B cell (primary cell): ENCODE data around the gene TNFRSF1A. TPM values are rescaled to one million over a fixed set of nuclear protein-coding genes. Genes with fewer than 3 reads are reported as not detected.

ENCODE experiments used
- ATAC-seq: fragments of 200-7000 bp; cut with Tn5 transposase; one replicate; pipeline ENCODE4 v1.10.0; 2021; ENCODE audit warnings: low read depth, mild to moderate bottlenecking, moderate number of reproducible peaks, moderate library complexity
- CTCF ChIA-PET: fragments of 350-600 bp; sonication (Branson Sonifier 250); formaldehyde crosslinking; loops from one replicate; lab custom pipeline; 2021; ENCODE audit warnings: antibody characterized with exemption, inconsistent platforms; lab: Charles Lee
- POLR2A ChIA-PET: fragments of 350-600 bp; sonication (Branson Sonifier 250); formaldehyde crosslinking; loops from one replicate; lab custom pipeline; 2021; ENCODE audit warnings: antibody characterized with exemption; lab: Charles Lee
- DNase-seq: peaks from one replicate; pipeline ENCODE4 v3.0.0; 2013
- H2AFZ ChIP-seq: 2 replicates; pipeline ENCODE4 v1.6.1; 2012; ENCODE audit warnings: mild to moderate bottlenecking, low read depth, low read length; ENCODE audit not compliant: insufficient read depth, poor library complexity, severe bottlenecking
- H3K27ac ChIP-seq, 2 donors: 1 replicate in 1 of 2; 2 replicates in 1 of 2; pipeline ENCODE4 v1.5.1; 2012 to 2013; ENCODE audit warnings: low read length in 2 of 2, mild to moderate bottlenecking in 2 of 2, moderate library complexity in 1 of 2
- H3K27me3 ChIP-seq, 4 experiments: fragments of 200-600 bp in 1 of 4; sonication (generic) in 1 of 4; replicated peaks in 1 of 4; 1 replicate in 2 of 4; 2 replicates in 2 of 4; pipeline versions ENCODE4 v1.6.1 to v1.7.0; 2013 to 2016; ENCODE audit warnings: low read length in 3 of 4, mild to moderate bottlenecking in 2 of 4, mixed read lengths in 1 of 4, moderate library complexity in 1 of 4; ENCODE audit not compliant: insufficient read depth in 4 of 4, control insufficient read depth in 3 of 4; ENCODE audit errors: control extremely low read depth in 1 of 4
- H3K36me3 ChIP-seq, 2 experiments: replicated peaks in 1 of 2; 1 replicate in 1 of 2; 2 replicates in 1 of 2; pipeline versions ENCODE4 v1.6.1 to v1.7.1; 2013; ENCODE audit warnings: low read length in 1 of 2; ENCODE audit not compliant: insufficient read depth in 2 of 2, control insufficient read depth in 1 of 2; ENCODE audit errors: control extremely low read depth in 1 of 2, extremely low read depth in 1 of 2
- H3K4me1 ChIP-seq, 2 donors: fragments of 200-600 bp in 1 of 2; sonication (generic) in 1 of 2; 1 replicate in 1 of 2; 2 replicates in 1 of 2; pipeline versions ENCODE4 v1.5.1 to v1.6.1; 2013 to 2017; ENCODE audit warnings: low read length in 2 of 2; ENCODE audit not compliant: control insufficient read depth in 2 of 2, insufficient read depth in 2 of 2
- H3K4me2 ChIP-seq: replicated peaks from 2 replicates; pipeline ENCODE3; 2012; ENCODE audit warnings: mild to moderate bottlenecking, low read depth, low read length; ENCODE audit not compliant: poor library complexity, severe bottlenecking
- H3K4me3 ChIP-seq, 5 experiments: fragments of 200-600 bp in 1 of 5; sonication (generic) in 1 of 5; 1 replicate in 3 of 5; 2 replicates in 2 of 5; pipeline versions ENCODE4 v1.5.1 to v1.7.0; 2011 to 2016; ENCODE audit warnings: low read length in 4 of 5, mild to moderate bottlenecking in 4 of 5, low read depth in 2 of 5, control low read depth in 1 of 5, moderate library complexity in 1 of 5; ENCODE audit not compliant: insufficient read depth in 1 of 5; ENCODE audit errors: control extremely low read depth in 1 of 5, extremely low read depth in 1 of 5
- H3K79me2 ChIP-seq: fragments of 200-600 bp; sonication (generic); one replicate; pipeline ENCODE4 v1.6.0; 2016; ENCODE audit warnings: low read length; ENCODE audit not compliant: control insufficient read depth, insufficient read depth
- H3K9ac ChIP-seq: fragments of 200-600 bp; sonication (generic); 2 replicates; pipeline ENCODE4 v1.6.1; 2017; ENCODE audit warnings: mild to moderate bottlenecking, low read length, moderate library complexity
- H3K9me3 ChIP-seq, 3 donors: one replicate each; pipeline versions ENCODE4 v1.6.1 to v1.7.1; 2013; ENCODE audit warnings: low read length in 2 of 3; ENCODE audit not compliant: control insufficient read depth in 2 of 3, insufficient read depth in 1 of 3; ENCODE audit errors: control extremely low read depth in 1 of 3
- H4K20me1 ChIP-seq: 2 replicates; pipeline ENCODE4 v1.6.0; 2012; ENCODE audit warnings: mild to moderate bottlenecking, low read length; ENCODE audit not compliant: insufficient read depth, control insufficient read depth, poor library complexity, severe bottlenecking
- H3K27ac Mint-ChIP-seq: one replicate; pipeline ENCODE4 v1.8.0; 2021; ENCODE audit warnings: mixed read lengths
- H3K27me3 Mint-ChIP-seq: one replicate; pipeline ENCODE4 v1.8.0; 2021; ENCODE audit warnings: mixed read lengths
- H3K4me1 Mint-ChIP-seq: one replicate; pipeline ENCODE4 v1.8.0; 2021; ENCODE audit warnings: mixed read lengths
- H3K4me3 Mint-ChIP-seq: one replicate; pipeline ENCODE4 v1.8.0; 2021; ENCODE audit warnings: mixed read lengths
- H3K9me3 Mint-ChIP-seq: one replicate; pipeline ENCODE4 v1.8.0; 2022; ENCODE audit warnings: mixed read lengths; ENCODE audit not compliant: insufficient read depth
- EZH2 ChIP-seq: IDR thresholded peaks from 2 replicates; pipeline ENCODE4 v1.6.1; 2012; ENCODE audit warnings: borderline replicate concordance, low read depth, mild to moderate bottlenecking, moderate library complexity, low read length; ENCODE audit not compliant: insufficient read depth, poor library complexity, severe bottlenecking
- WGBS: methylation state at CpG from one replicate; pipeline ENCODE4 v1.1.5; 2013; ENCODE audit warnings: missing lambda C conversion rate; ENCODE audit not compliant: insufficient coverage; 5-methylcytosine and 5-hydroxymethylcytosine counted together
- intact Hi-C: fragments of 100-400 bp; cut with micrococcal nuclease; formaldehyde crosslinking; loops from one replicate; pipeline ENCODE4 v1.10.0; 2022
- polyA plus RNA-seq: library from polyadenylated mRNA; depleted of rRNA; stranded (reverse); fragments of >200 nt; gene quantifications from 2 replicates; pipeline ENCODE4 v1.2.3, GENCODE V29; 2012
- total RNA-seq, 2 donors: library from RNA; stranded (reverse); fragments of 120-200 nt in 1 of 2; gene quantifications; 1 replicate in 1 of 2; 2 replicates in 1 of 2; pipeline versions ENCODE4 v1.2.3 to v1.2.4, GENCODE V29; 2013 to 2022
- TF ChIP-seq, protein P1 (sequence below): fragments of 200-600 bp; IDR thresholded peaks from one replicate; pipeline ENCODE4 v1.8.0; 2022; ENCODE audit warnings: antibody characterized with exemption, mild to moderate bottlenecking

TNFRSF1A gene
- total and polyA plus RNA-seq, 2 donors (not counting 1 experiment from before 2014, with no cell fraction given), result 0.59 to 1.6 TPM

DNA sequence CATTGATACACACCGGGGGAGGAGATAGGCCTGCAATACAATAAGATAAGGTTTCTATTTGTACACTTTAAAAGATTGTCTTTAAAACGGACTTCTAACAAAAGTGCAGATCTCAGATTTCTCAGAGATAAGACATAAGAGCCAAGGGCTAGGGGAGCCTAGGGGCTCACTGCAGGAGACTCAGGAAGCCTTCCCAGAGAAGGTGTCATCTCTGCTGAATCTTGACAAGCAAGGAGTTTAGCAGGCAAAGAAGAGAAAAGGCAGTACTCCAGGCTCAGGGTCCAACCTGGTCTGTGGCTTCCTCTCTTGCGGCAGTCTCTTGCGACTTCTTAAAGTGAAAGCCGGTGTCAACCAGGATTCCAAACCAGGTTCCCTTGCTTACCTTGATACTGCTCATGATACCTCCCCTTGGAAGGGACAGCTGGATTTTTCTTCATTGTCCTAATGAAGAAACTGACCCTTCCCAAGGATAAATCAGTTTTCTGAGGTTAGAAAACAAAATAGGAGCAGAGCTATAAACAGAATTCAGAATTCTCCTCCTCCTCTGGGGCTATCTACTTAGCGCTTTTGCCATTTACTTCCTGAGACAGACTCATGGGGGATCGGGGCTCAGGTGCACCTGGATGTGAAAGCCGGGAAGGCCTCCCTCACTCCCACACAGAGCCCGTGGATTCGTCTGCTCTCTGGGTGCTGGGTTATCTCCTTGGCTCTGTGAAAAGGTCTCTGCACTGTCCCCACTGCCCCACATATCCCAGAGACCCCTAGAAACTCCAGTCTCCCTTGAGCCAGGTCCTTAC, 35.2 kb upstream of the TNFRSF1A start:
- peaks cover 69% of the 10 kb centered on the region for H3K27me3 Mint-ChIP-seq
- no peaks in the 10 kb centered on the region for H3K9me3 Mint-ChIP-seq
- TF ChIP-seq EZH2, result no peak
- TF ChIP-seq, protein P1, sequence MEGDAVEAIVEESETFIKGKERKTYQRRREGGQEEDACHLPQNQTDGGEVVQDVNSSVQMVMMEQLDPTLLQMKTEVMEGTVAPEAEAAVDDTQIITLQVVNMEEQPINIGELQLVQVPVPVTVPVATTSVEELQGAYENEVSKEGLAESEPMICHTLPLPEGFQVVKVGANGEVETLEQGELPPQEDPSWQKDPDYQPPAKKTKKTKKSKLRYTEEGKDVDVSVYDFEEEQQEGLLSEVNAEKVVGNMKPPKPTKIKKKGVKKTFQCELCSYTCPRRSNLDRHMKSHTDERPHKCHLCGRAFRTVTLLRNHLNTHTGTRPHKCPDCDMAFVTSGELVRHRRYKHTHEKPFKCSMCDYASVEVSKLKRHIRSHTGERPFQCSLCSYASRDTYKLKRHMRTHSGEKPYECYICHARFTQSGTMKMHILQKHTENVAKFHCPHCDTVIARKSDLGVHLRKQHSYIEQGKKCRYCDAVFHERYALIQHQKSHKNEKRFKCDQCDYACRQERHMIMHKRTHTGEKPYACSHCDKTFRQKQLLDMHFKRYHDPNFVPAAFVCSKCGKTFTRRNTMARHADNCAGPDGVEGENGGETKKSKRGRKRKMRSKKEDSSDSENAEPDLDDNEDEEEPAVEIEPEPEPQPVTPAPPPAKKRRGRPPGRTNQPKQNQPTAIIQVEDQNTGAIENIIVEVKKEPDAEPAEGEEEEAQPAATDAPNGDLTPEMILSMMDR, result no peak
- no peaks in the 10 kb centered on the region for H3K4me1 Mint-ChIP-seq
- intact Hi-C loops, result no loop called here
- H3K4me2 ChIP-seq, result no peak overlapping the region
- H4K20me1 ChIP-seq, result no peaks in the 10 kb centered on the region
- ChIA-PET CTCF (no interaction called here), POLR2A (no interaction called here)
- H3K4me1 ChIP-seq, result no peaks in the 10 kb centered on the region
- H2AFZ ChIP-seq, result no peak overlapping the region
- no peak overlapping the region for H3K4me3 Mint-ChIP-seq
- no peaks in the 10 kb centered on the region for H3K79me2 ChIP-seq
- ATAC-seq, result no peak
- no peak overlapping the region for H3K27ac ChIP-seq
- H3K36me3 ChIP-seq, result no peaks in the 10 kb centered on the region
- no peak overlapping the region for H3K4me3 ChIP-seq
- H3K27me3 ChIP-seq, result peaks cover 0 to 54% (median 19%) of the 10 kb centered on the region in 4 experiments
- DNase-seq, result no peak
- no peak overlapping the region for H3K9ac ChIP-seq
- H3K9me3 ChIP-seq, result peaks cover 0 to 3% (median 0%) of the 10 kb centered on the region in 3 donors
- no peak overlapping the region for H3K27ac Mint-ChIP-seq
- WGBS, result 38% methylated on average over 8 of the region's 10 CpGs
